Measurements from ENCODE around the gene NCK1.

DNA sequence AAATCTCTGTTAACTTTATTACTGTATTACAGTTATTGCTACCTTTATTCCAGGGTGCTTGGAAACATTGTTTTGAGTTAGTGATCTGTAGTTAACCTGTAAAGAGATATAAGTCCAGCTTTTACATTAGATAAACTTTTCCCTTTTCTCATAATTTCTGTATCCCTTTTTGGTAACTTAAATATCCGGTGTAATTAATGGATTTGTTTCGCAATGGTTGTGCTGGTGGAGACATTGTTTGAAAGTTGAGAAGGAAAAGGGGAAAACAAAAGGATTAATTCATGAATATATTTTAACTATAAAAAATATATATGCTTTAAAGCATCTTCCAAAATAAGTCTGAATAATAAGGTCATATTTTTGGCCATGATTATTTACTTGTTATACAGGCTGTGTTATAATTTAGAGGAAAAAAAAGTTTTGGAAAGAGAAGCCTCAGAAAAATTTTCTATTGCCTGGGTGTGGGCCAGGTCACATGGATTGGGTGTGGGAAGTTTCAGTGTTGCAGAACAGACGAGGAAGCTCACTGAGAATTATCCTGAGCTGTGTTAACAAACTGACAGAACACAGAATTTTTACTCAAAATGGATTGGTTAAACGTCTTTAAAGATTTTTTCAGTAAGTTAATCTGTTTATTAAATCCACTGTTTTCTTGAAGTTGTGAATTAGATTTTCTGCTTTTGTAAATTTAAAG is 68.1 kb downstream of the NCK1 start:
- no peak for TF ChIP-seq POLR2A (IDR thresholded peaks at IDR 0.05; ENCODE audit: low read length)
- TF ChIP-seq GATA1 (IDR thresholded peaks at IDR 0.05; ENCODE audit: low read depth, low read length) = no peak

Measured in erythroblast (primary cell).